ENCODE results near the gene TECPR2. TPM values are rescaled to one million over a fixed set of nuclear protein-coding genes. Genes with fewer than 3 reads are reported as not detected.

The TECPR2 gene
- total and polyA plus RNA-seq, 10 donors = 1.1 to 46.6 (median 26.7) TPM

DNA sequence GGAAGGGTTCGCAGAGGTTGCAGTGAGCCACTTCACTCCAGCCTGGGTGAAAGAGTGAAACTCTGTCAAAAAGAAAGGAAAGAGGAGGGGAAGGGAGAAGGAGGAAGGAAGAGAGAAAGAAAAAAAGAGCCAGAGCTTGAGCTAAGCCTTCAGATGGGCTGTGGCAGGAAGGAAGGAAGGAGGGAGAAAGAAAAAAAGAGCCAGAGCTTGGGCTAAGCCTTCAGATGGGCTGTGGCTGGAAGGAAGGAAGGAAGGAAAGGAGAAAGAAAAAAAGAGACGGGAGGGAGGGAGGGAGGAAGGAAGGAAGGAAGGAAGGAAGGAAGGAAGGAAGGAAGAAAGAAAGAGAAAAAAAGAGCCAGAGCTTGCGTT is 160.4 kb downstream of the TECPR2 start:
- Histone ChIP-seq H3K4me3 (no peak overlapping the region), H3K9me3 (no peaks in the 10 kb centered on the region), H3K36me3 (no peaks in the 10 kb centered on the region), H3K27me3 (replicated peaks in 1 of 7) (no peaks in the 10 kb centered on the region), H3K27ac (peak overlapping the region in 1 of 8 donors; percentile 89), H3K4me1 (peaks cover 11 to 43% (median 32%) of the 10 kb centered on the region in 6 donors)
- intact Hi-C loops (cut with DNase I; ENCODE audit: low total_unique reads) = no loop called here
- no peak for DNase-seq
- TF ChIP-seq, protein P1, sequence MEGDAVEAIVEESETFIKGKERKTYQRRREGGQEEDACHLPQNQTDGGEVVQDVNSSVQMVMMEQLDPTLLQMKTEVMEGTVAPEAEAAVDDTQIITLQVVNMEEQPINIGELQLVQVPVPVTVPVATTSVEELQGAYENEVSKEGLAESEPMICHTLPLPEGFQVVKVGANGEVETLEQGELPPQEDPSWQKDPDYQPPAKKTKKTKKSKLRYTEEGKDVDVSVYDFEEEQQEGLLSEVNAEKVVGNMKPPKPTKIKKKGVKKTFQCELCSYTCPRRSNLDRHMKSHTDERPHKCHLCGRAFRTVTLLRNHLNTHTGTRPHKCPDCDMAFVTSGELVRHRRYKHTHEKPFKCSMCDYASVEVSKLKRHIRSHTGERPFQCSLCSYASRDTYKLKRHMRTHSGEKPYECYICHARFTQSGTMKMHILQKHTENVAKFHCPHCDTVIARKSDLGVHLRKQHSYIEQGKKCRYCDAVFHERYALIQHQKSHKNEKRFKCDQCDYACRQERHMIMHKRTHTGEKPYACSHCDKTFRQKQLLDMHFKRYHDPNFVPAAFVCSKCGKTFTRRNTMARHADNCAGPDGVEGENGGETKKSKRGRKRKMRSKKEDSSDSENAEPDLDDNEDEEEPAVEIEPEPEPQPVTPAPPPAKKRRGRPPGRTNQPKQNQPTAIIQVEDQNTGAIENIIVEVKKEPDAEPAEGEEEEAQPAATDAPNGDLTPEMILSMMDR (IDR thresholded peaks at IDR 0.05 in 8 of 11, conservative IDR thresholded peaks at IDR 0.05 in 3 of 11) = no peak
- no peak for TF ChIP-seq POLR2A (IDR thresholded peaks at IDR 0.05)
- TF ChIP-seq POLR2AphosphoS5 (IDR thresholded peaks at IDR 0.05) = no peak
- 26 to 32% (median 28%) methylated on average over 3 of the region's 3 CpGs for WGBS, 5 donors

DNA sequence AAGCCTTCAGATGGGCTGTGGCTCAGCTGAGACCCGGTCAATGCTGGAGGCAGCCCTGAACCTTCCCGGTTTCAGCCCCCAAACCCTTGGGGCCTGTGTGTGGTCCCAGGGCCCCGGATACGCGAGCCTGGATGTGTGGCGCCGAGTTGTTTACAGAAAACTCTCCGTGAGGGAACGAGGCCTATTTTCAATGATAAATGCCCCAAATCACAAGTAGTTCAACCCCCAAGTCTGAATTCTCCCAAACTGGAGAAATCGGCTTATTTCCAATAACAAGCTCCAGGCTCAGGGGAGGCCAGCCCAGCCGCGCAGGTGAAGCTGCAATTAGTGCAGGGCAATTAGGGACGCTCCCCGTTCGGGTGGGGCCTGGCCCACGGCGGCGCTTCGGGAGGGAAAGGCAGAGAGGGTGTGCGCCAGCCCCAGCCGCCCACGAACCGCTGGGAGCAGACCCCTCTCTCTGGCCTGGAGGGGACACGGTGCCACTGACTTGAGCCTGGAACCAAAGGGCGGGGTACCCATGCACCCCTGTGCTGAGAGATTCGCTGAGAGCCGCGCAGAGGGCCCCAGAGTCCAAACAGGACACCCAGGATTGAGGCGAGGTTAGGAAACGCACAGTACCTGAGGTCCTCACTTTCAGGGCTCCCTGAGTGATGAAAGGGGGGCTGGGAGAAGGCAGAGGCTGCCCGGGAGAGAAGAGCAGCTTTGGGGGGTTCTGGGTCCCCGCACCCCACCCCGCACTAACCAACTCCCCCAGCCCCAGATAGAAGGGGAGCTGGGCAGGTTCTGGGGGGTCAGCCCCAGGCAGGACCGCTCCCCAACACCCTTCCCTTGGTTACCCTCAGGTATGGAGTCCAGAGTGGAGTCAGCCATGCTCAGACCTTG is 161.1 kb downstream of the TECPR2 start:
- no peaks in the 10 kb centered on the region for H3K36me3 ChIP-seq
- TF ChIP-seq POLR2A (IDR thresholded peaks at IDR 0.05) (no peak), POLR2AphosphoS5 (IDR thresholded peaks at IDR 0.05) (no peak)
- TF ChIP-seq, protein P1 (IDR thresholded peaks at IDR 0.05 in 8 of 11, conservative IDR thresholded peaks at IDR 0.05 in 3 of 11) = no peak
- no peak for DNase-seq
- peaks cover 11 to 43% (median 32%) of the 10 kb centered on the region in 6 donors for H3K4me1 ChIP-seq
- H3K27ac ChIP-seq = peak overlapping the region in 7 of 8 donors; percentile 76 to 92 (median 86)
- H3K27me3 ChIP-seq (replicated peaks in 1 of 7) = no peaks in the 10 kb centered on the region
- no peaks in the 10 kb centered on the region for H3K9me3 ChIP-seq
- peak overlapping the region in 6 of 8 donors; percentile 46 to 82 (median 57) for H3K4me3 ChIP-seq
- intact Hi-C loops (cut with DNase I; ENCODE audit: low total_unique reads) = no loop called here
- 53 to 77% (median 56%) methylated on average over 22 to 34 of the region's 34 CpGs for WGBS, 5 donors

DNA sequence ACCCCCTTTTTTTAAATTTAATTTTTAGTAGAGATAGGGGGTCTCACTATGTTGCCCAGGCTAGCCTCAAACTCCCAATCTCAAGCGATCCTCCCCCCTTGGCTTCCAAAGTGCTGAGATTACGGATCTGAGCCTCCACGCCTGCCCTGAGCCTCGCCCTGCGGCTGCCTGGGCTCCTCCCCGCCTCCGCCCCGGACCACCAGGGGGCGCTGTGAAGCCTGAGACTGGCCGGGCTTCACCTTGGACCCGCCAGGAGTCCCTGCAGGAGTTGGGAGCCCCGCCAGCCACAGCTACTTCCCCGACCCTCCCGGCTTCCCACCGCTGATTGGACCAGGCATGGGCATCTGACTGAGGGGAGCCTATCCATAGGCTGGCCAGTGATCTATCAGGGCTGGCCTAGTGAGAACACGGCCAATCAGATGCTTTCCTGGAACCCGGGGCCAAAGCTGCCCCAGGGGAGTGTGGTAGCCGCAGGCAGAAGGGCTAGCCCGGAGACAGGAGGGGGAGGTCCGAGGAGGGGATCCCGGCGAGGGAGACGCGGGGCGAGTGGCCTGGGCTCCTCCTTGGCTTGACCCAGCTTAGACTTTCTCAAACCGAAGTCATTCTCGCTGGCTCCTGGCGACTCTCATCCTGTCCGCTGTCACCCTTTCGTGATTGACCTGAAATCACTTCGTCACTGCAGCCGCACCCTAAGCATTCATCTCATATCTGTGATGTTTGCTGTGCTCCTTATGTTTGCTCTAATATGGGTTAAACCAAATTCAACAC is 161.9 kb downstream of the TECPR2 start:
- TF ChIP-seq, protein P1 (IDR thresholded peaks at IDR 0.05 in 8 of 11, conservative IDR thresholded peaks at IDR 0.05 in 3 of 11) = peak; percentile 99 to 100 (median 99)
- no peak for TF ChIP-seq POLR2A (IDR thresholded peaks at IDR 0.05)
- TF ChIP-seq POLR2AphosphoS5 (IDR thresholded peaks at IDR 0.05) = peak; percentile 82 to 91 (median 90)
- Histone ChIP-seq H3K4me1 (peaks cover 11 to 43% (median 32%) of the 10 kb centered on the region in 6 donors), H3K9me3 (no peaks in the 10 kb centered on the region), H3K27ac (peak overlapping the region; percentile 39 to 92 (median 84)), H3K4me3 (peak overlapping the region; percentile 39 to 82 (median 57)), H3K27me3 (replicated peaks in 1 of 7) (no peaks in the 10 kb centered on the region), H3K36me3 (no peaks in the 10 kb centered on the region)
- 0% methylated on average over 13 to 32 of the region's 32 CpGs for WGBS, 5 donors
- DNase-seq = peak; percentile 99
- intact Hi-C loops (cut with DNase I; ENCODE audit: low total_unique reads) = no loop called here

Measured in spleen (tissue), 11 donors.